HFFc6 (cell line): Measurements from ENCODE around the gene EPHA3. TPM values are rescaled to one million over a fixed set of nuclear protein-coding genes. Genes with fewer than 3 reads are reported as not detected.

Experiments
- DNase-seq: peaks from one replicate; pipeline ENCODE4 v3.0.0-alpha.2; 2018
- H3K27ac Mint-ChIP-seq: 2 replicates; pipeline ENCODE4 v1.8.0; 2020; ENCODE audit warnings: mild to moderate bottlenecking, mixed read lengths
- H3K27me3 Mint-ChIP-seq: 2 replicates; pipeline ENCODE4 v1.8.0; 2021; ENCODE audit warnings: mild to moderate bottlenecking, moderate library complexity, mixed read lengths; ENCODE audit not compliant: insufficient read depth
- H3K36me3 Mint-ChIP-seq: 2 replicates; pipeline ENCODE4 v1.8.0; 2021; ENCODE audit warnings: low read depth, mixed read lengths
- H3K4me1 Mint-ChIP-seq: 2 replicates; pipeline ENCODE4 v1.8.0; 2020; ENCODE audit warnings: low read depth, mixed read lengths
- H3K4me3 Mint-ChIP-seq: 2 replicates; pipeline ENCODE4 v1.8.0; 2020; ENCODE audit warnings: mild to moderate bottlenecking, moderate library complexity, mixed read lengths
- H3K9me3 Mint-ChIP-seq: 2 replicates; pipeline ENCODE4 v1.8.0; 2020; ENCODE audit warnings: mild to moderate bottlenecking, mixed read lengths
- total RNA-seq, 6 experiments: library from RNA; stranded (reverse); fragmentation: NEBNext Ultra II Directional; extraction: Animal tissue kit (Norgen Biotek cat#: 25700); gene quantifications; 2 replicates in 1 of 6; 3 replicates in 5 of 6; pipeline ENCODE4 v1.2.3, GENCODE V29; 2021
- TF ChIP-seq, protein P1 (sequence below): fragments of 200-600 bp; sonication (generic); IDR thresholded peaks from 2 replicates; pipeline ENCODE4 v1.5.0; 2021; ENCODE audit warnings: antibody characterized with exemption, mild to moderate bottlenecking

EPHA3 gene
- total RNA-seq, 6 experiments from 2014 or later = 0.09 to 0.13 (median 0.11) TPM; not detected in 3

DNA sequence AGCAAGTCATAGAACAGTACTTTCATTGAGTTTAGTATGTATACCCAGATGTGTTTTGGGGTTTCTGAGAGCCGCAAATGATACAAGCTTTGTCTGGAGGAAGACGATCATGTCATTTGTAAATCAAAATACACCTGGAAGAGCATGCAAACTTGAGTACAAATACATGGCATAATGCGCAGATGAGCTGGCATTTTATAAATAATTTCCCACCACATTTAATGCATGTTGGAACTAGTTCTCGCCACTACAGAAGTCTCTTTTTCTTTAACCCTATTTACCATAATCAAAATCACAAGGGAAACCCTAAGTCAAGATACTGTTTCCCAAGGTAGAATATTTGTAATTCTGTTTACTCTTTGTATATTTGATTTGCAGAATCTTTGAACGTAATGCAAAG lies 318.6 kb downstream of the EPHA3 start:
- Mint-ChIP-seq H3K27me3 (no peaks in the 10 kb centered on the region), H3K27ac (no peak overlapping the region), H3K36me3 (no peaks in the 10 kb centered on the region), H3K4me3 (no peak overlapping the region), H3K9me3 (no peaks in the 10 kb centered on the region; the same call in 1 of the 2 replicates), H3K4me1 (no peaks in the 10 kb centered on the region)
- DNase-seq = no peak
- TF ChIP-seq, protein P1, sequence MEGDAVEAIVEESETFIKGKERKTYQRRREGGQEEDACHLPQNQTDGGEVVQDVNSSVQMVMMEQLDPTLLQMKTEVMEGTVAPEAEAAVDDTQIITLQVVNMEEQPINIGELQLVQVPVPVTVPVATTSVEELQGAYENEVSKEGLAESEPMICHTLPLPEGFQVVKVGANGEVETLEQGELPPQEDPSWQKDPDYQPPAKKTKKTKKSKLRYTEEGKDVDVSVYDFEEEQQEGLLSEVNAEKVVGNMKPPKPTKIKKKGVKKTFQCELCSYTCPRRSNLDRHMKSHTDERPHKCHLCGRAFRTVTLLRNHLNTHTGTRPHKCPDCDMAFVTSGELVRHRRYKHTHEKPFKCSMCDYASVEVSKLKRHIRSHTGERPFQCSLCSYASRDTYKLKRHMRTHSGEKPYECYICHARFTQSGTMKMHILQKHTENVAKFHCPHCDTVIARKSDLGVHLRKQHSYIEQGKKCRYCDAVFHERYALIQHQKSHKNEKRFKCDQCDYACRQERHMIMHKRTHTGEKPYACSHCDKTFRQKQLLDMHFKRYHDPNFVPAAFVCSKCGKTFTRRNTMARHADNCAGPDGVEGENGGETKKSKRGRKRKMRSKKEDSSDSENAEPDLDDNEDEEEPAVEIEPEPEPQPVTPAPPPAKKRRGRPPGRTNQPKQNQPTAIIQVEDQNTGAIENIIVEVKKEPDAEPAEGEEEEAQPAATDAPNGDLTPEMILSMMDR = no peak

DNA sequence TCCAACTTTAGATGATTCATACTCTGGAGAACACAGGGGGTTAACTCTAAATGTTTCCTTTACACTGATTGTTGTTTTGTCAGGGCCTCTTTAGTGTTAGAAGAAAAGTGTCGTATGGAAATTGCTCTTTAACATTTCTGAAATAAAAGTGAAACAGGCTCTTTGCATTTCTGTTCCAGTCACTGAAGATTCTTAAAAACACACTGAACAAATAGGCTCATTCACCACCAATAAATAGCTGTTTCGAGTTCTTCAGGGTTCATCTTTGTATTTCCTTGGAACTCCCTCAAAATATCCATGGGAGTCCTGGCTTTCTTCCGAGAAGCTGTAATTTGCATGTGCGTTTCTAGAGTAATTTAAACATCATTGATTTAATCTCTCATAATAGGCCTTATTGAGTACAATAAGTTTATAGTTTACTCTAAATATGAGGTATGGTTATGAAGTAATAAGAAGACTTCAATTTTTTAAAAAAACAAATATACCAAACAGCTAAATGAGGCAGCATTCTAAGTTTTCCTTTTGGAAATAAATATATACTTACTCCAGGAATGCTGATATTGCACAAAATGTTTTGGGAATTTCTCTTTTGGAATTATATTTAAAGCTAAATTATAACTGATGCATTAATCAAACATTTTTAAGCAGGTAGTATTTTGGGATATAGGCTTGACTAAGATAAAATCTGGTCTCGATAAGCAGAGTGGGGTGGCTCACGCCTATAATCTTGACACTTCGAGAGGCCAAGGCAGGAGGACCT lies 327.4 kb downstream of the EPHA3 start:
- DNase-seq = no peak
- no peaks in the 10 kb centered on the region for H3K4me1 Mint-ChIP-seq
- no peak overlapping the region for H3K27ac Mint-ChIP-seq
- H3K27me3 Mint-ChIP-seq = no peaks in the 10 kb centered on the region
- no peaks in the 10 kb centered on the region for H3K36me3 Mint-ChIP-seq
- H3K4me3 Mint-ChIP-seq = no peak overlapping the region
- peaks cover 4% of the 10 kb centered on the region; the same call in 1 of the 2 replicates for H3K9me3 Mint-ChIP-seq
- TF ChIP-seq, protein P1 = no peak

DNA sequence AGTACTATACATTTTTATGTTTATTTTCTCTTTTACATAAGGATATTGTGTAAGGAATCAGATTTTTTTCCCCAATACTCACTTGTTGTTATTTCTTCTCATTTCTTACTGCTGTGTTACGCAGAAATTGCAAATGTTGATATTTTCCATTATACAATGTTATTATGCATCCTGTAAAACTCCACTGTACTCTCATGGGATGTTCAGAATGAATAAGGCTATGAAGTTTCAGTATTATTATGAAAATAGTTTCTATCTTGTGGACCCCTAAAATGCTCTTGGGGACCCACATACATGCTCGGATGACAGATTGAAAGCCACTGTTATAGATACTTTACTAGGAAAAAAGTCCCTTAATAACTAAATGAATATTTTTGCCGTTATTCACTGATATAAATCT lies 329.4 kb downstream of the EPHA3 start:
- no peaks in the 10 kb centered on the region for H3K27me3 Mint-ChIP-seq
- no peak overlapping the region for H3K27ac Mint-ChIP-seq
- no peak overlapping the region for H3K4me3 Mint-ChIP-seq
- peaks cover 13% of the 10 kb centered on the region; the same call in 1 of the 2 replicates for H3K9me3 Mint-ChIP-seq
- TF ChIP-seq, protein P1 = no peak
- DNase-seq = no peak
- no peaks in the 10 kb centered on the region for H3K36me3 Mint-ChIP-seq
- no peaks in the 10 kb centered on the region for H3K4me1 Mint-ChIP-seq

DNA sequence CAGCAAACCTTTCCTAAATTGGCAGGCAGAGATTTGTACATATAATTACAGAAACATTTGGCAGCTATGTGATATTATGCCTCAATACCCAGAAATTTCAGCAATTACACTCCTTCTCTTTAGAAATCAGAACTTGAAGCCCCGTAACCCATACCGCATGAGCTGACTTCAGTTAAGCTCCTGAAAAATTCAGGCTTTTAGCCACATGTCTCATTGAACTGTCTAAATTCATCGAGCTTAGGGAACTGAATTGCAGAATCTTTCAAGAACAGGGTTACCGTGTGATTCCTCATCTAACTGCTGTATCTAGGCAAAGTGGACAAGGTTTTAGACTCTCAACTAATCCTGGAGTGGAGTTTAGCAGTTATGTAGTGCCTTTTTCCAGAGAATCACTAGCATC lies 333.0 kb downstream of the EPHA3 start:
- Mint-ChIP-seq H3K27me3 (no peaks in the 10 kb centered on the region), H3K4me3 (no peak overlapping the region), H3K9me3 (peaks cover 13% of the 10 kb centered on the region; the same call in 1 of the 2 replicates), H3K36me3 (no peaks in the 10 kb centered on the region), H3K27ac (no peak overlapping the region), H3K4me1 (no peaks in the 10 kb centered on the region)
- DNase-seq = no peak
- TF ChIP-seq, protein P1 = no peak

DNA sequence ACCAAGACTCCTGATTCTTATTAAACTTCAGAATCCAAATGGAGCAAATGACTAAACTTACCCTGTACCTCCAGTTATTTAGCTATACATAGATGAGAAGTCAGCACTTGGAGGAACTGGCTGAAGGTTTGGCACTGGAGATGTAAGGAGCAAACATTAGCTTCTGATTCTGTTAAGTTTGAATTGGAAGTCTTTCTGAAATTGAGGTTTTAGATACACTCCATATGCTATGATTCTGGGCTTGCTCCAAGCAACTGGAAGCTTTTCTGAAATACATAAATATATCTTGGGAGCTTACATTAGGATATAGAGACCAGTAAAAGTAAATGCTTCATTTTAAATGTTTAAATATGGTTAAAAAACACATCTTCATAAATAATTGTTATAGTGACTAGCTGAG lies 333.7 kb downstream of the EPHA3 start:
- H3K36me3 Mint-ChIP-seq = no peaks in the 10 kb centered on the region
- H3K4me3 Mint-ChIP-seq = no peak overlapping the region
- H3K27ac Mint-ChIP-seq = no peak overlapping the region
- no peaks in the 10 kb centered on the region for H3K27me3 Mint-ChIP-seq
- no peaks in the 10 kb centered on the region for H3K4me1 Mint-ChIP-seq
- H3K9me3 Mint-ChIP-seq = peaks cover 18% of the 10 kb centered on the region; the same call in 1 of the 2 replicates
- TF ChIP-seq, protein P1 = no peak
- DNase-seq = no peak
